Measurements from ENCODE around the gene HDAC4.

HDAC4 gene

GRCh38 chr2:239151201-239152131, 249.4 kb downstream of the HDAC4 start:
- in situ Hi-C loops (cut with MboI; ENCODE audit: low pct_unique_long_range_greater_than_20kb, low sequenced_read_pairs, unreplicated experiment), result no loop called here

GRCh38 chr2:239150125-239151011, 250.5 kb downstream of the HDAC4 start:
- no peak for TF ChIP-seq CTCF (IDR thresholded peaks at IDR 0.05; ENCODE audit: extremely low read depth, insufficient read depth, missing control alignments)

More at GRCh38 chr2:239151201-239152131, 249.4 kb downstream of the HDAC4 start:
- no peak for DNase-seq (ENCODE audit: low spot score)
- no peak for TF ChIP-seq CTCF (IDR thresholded peaks at IDR 0.05; ENCODE audit: extremely low read depth, insufficient read depth, missing control alignments)

GRCh38 chr2:239149501-239149900, 251.3 kb downstream of the HDAC4 start:
- DNase-seq (ENCODE audit: low spot score), result no peak
- no peak for TF ChIP-seq CTCF (IDR thresholded peaks at IDR 0.05; ENCODE audit: extremely low read depth, insufficient read depth, missing control alignments)
- in situ Hi-C loops (cut with MboI; ENCODE audit: low pct_unique_long_range_greater_than_20kb, low sequenced_read_pairs, unreplicated experiment), result no loop called here

More at GRCh38 chr2:239150125-239151011, 250.5 kb downstream of the HDAC4 start:
- in situ Hi-C loops (cut with MboI; ENCODE audit: low pct_unique_long_range_greater_than_20kb, low sequenced_read_pairs, unreplicated experiment), result no loop called here
- DNase-seq (ENCODE audit: low spot score), result no peak

- in situ Hi-C loops (cut with MboI; ENCODE audit: low pct_unique_long_range_greater_than_20kb, low sequenced_read_pairs, unreplicated experiment), result no loop called here
- no peak for DNase-seq (ENCODE audit: low spot score)
- TF ChIP-seq CTCF (IDR thresholded peaks at IDR 0.05; ENCODE audit: extremely low read depth, insufficient read depth, missing control alignments), result no peak
These were observed 252.2 kb downstream of the HDAC4 start for GRCh38 chr2:239148495-239149200.

GRCh38 chr2:239147376-239147775, 253.4 kb downstream of the HDAC4 start:
- TF ChIP-seq CTCF (IDR thresholded peaks at IDR 0.05; ENCODE audit: extremely low read depth, insufficient read depth, missing control alignments), result no peak
- in situ Hi-C loops (cut with MboI; ENCODE audit: low pct_unique_long_range_greater_than_20kb, low sequenced_read_pairs, unreplicated experiment), result no loop called here
- no peak for DNase-seq (ENCODE audit: low spot score)

- TF ChIP-seq CTCF (IDR thresholded peaks at IDR 0.05; ENCODE audit: extremely low read depth, insufficient read depth, missing control alignments), result no peak
- in situ Hi-C loops (cut with MboI; ENCODE audit: low pct_unique_long_range_greater_than_20kb, low sequenced_read_pairs, unreplicated experiment), result no loop called here
- no peak for DNase-seq (ENCODE audit: low spot score)
These were observed 254.1 kb downstream of the HDAC4 start for GRCh38 chr2:239146741-239147181.

Data from GM13977 (cell line).